Measurements from ENCODE around the gene DYNLL1. TPM values are rescaled to one million over a fixed set of nuclear protein-coding genes. Genes with fewer than 3 reads are reported as not detected.

Gene DYNLL1
- total RNA-seq, 2 experiments from 2014 or later, result 273 to 275 TPM

- ChIA-PET CTCF (interaction anchor here (0.8 to 4.7 kb wide), 16 partner anchors 9 to 109 kb away, joined by 3 to 27 read pairs (median 6); partner anchors contain the start of genes GATC and TRIAP1), POLR2A (interaction anchor here (0.8 kb wide), 1 partner anchor 36 kb away, joined by 3 read pairs; no protein-coding TSS in a partner anchor)
- Mint-ChIP-seq H3K27me3 (ENCODE audit: low read depth) (no peaks in the 10 kb centered on the region), H3K27ac (no peak overlapping the region), H3K36me3 (ENCODE audit: low read depth) (peaks cover 63% of the 10 kb centered on the region), H3K4me1 (ENCODE audit: low read depth) (peaks cover 33% of the 10 kb centered on the region), H3K9me3 (ENCODE audit: insufficient read depth) (no peaks in the 10 kb centered on the region), H3K4me3 (no peak overlapping the region)
- DNase-seq (no peak), ATAC-seq (no peak)
These were observed 30.2 kb upstream of the DYNLL1 start for GRCh38 chr12:120465756-120466155.

- Mint-ChIP-seq H3K4me1 (ENCODE audit: low read depth) (peaks cover 40% of the 10 kb centered on the region), H3K27ac (no peak overlapping the region), H3K36me3 (ENCODE audit: low read depth) (peaks cover 58% of the 10 kb centered on the region), H3K4me3 (no peak overlapping the region), H3K9me3 (ENCODE audit: insufficient read depth) (no peaks in the 10 kb centered on the region), H3K27me3 (ENCODE audit: low read depth) (no peaks in the 10 kb centered on the region)
- ATAC-seq, result no peak
- CTCF ChIA-PET, result interaction anchor here (0.6 to 4.7 kb wide), 21 partner anchors 9 to 131 kb away, joined by 3 to 27 read pairs (median 6); partner anchors contain the start of genes DYNLL1, GATC and TRIAP1
- POLR2A ChIA-PET, result interaction anchor here (0.7 to 0.8 kb wide), 3 partner anchors 11 to 102 kb away, joined by 3 to 7 read pairs (median 3); no protein-coding TSS in a partner anchor
- peak; percentile 60 for DNase-seq
These were observed 29.2 kb upstream of the DYNLL1 start for GRCh38 chr12:120466560-120467315.

GRCh38 chr12:120467439-120467838, 28.5 kb upstream of the DYNLL1 start:
- Mint-ChIP-seq H3K27me3 (ENCODE audit: low read depth) (no peaks in the 10 kb centered on the region), H3K9me3 (ENCODE audit: insufficient read depth) (no peaks in the 10 kb centered on the region), H3K4me3 (peak overlapping the region; percentile 96), H3K36me3 (ENCODE audit: low read depth) (peaks cover 51% of the 10 kb centered on the region), H3K4me1 (ENCODE audit: low read depth) (peaks cover 40% of the 10 kb centered on the region), H3K27ac (no peak overlapping the region)
- ATAC-seq (no peak), DNase-seq (no peak)
- POLR2A ChIA-PET, result interaction anchor here (4.0 kb wide), 1 partner anchor 175 kb away, joined by 27 read pairs; the partner anchor contains the start of genes RNU4-1 and RNU4-2
- CTCF ChIA-PET, result interaction anchor here (0.7 to 4.7 kb wide), 12 partner anchors 15 to 113 kb away, joined by 3 to 27 read pairs (median 7); partner anchors contain the start of genes DYNLL1, GATC and TRIAP1

GRCh38 chr12:120468325-120468820, 27.5 kb upstream of the DYNLL1 start:
- Mint-ChIP-seq H3K4me1 (ENCODE audit: low read depth) (peaks cover 40% of the 10 kb centered on the region), H3K27me3 (ENCODE audit: low read depth) (no peaks in the 10 kb centered on the region), H3K4me3 (peak overlapping the region; percentile 96), H3K27ac (peak overlapping the region; percentile 87), H3K9me3 (ENCODE audit: insufficient read depth) (no peaks in the 10 kb centered on the region), H3K36me3 (ENCODE audit: low read depth) (peaks cover 43% of the 10 kb centered on the region)
- ATAC-seq (no peak), DNase-seq (peak; percentile 45)
- CTCF ChIA-PET, result interaction anchor here (0.6 to 4.7 kb wide), 26 partner anchors 10 to 503 kb away, joined by 3 to 27 read pairs (median 6); partner anchors contain the start of genes COQ5, COX6A1, DYNLL1 and POP5
- POLR2A ChIA-PET, result interaction anchor here (0.6 to 4.0 kb wide), 9 partner anchors 9 to 827 kb away, joined by 3 to 27 read pairs (median 5); partner anchors contain the start of genes COQ5, COX6A1, DYNLL1 and RNU4-1

GRCh38 chr12:120468821-120469449, 27.0 kb upstream of the DYNLL1 start:
- Mint-ChIP-seq H3K27ac (peak overlapping the region; percentile 87), H3K4me3 (peak overlapping the region; percentile 96), H3K9me3 (ENCODE audit: insufficient read depth) (no peaks in the 10 kb centered on the region), H3K36me3 (ENCODE audit: low read depth) (peaks cover 37% of the 10 kb centered on the region), H3K4me1 (ENCODE audit: low read depth) (peaks cover 40% of the 10 kb centered on the region), H3K27me3 (ENCODE audit: low read depth) (no peaks in the 10 kb centered on the region)
- CTCF ChIA-PET, result interaction anchor here (0.9 to 4.7 kb wide), 30 partner anchors 8 to 503 kb away, joined by 3 to 27 read pairs (median 5); partner anchors contain the start of genes COQ5, COX6A1, DYNLL1 and POP5
- DNase-seq, result peak; percentile 66
- peak; percentile 32 for ATAC-seq
- POLR2A ChIA-PET, result interaction anchor here (0.6 to 4.0 kb wide), 13 partner anchors 10 to 267 kb away, joined by 3 to 27 read pairs (median 4); partner anchors contain the start of genes COQ5, COX6A1, DYNLL1 and PLA2G1B

- peak; percentile 97 for DNase-seq
- Mint-ChIP-seq H3K9me3 (ENCODE audit: insufficient read depth) (no peaks in the 10 kb centered on the region), H3K27ac (peak within 1 kb of the TSS; percentile 87), H3K4me1 (ENCODE audit: low read depth) (peaks cover 40% of the 10 kb centered on the region), H3K27me3 (ENCODE audit: low read depth) (no peaks in the 10 kb centered on the region), H3K4me3 (peak within 1 kb of the TSS; percentile 96), H3K36me3 (ENCODE audit: low read depth) (peaks cover 30% of the 10 kb centered on the region)
- peak; percentile 96 for ATAC-seq
- CTCF ChIA-PET, result interaction anchor here (0.6 to 4.7 kb wide), 38 partner anchors 8 to 502 kb away, joined by 3 to 27 read pairs (median 4); partner anchors contain the start of genes COQ5, COX6A1, DYNLL1 and POP5
- POLR2A ChIA-PET, result interaction anchor here (0.6 to 4.0 kb wide), 12 partner anchors 10 to 268 kb away, joined by 3 to 27 read pairs (median 6); partner anchors contain the start of genes COQ5, DYNLL1, PLA2G1B and RNU4-1
These were observed 26.3 kb upstream of the DYNLL1 start, which contains the start of gene SRSF9 for GRCh38 chr12:120469450-120470149. Gene SRSF9 (minus strand): TSS chr12:120469748. CDS start chr12:120469609, 139 bp downstream.

- DNase-seq, result no peak
- Mint-ChIP-seq H3K27me3 (ENCODE audit: low read depth) (no peaks in the 10 kb centered on the region), H3K27ac (peak overlapping the region; percentile 81), H3K4me3 (peak overlapping the region; percentile 96), H3K36me3 (ENCODE audit: low read depth) (peaks cover 24% of the 10 kb centered on the region), H3K4me1 (ENCODE audit: low read depth) (peaks cover 40% of the 10 kb centered on the region), H3K9me3 (ENCODE audit: insufficient read depth) (no peaks in the 10 kb centered on the region)
- peak; percentile 36 for ATAC-seq
- ChIA-PET CTCF (interaction anchor here (0.6 to 4.7 kb wide), 24 partner anchors 10 to 269 kb away, joined by 3 to 27 read pairs (median 4); partner anchors contain the start of genes DYNLL1, POP5 and RPLP0), POLR2A (interaction anchor here (0.9 to 4.0 kb wide), 5 partner anchors 11 to 178 kb away, joined by 6 to 27 read pairs (median 7); partner anchors contain the start of genes COQ5, DYNLL1, RNU4-1 and RNU4-2)
These were observed 25.6 kb upstream of the DYNLL1 start for GRCh38 chr12:120470150-120470784.

- DNase-seq (no peak), ATAC-seq (no peak)
- CTCF ChIA-PET, result interaction anchor here (0.9 to 1.1 kb wide), 2 partner anchors 13 to 16 kb away, joined by 3 read pairs; no protein-coding TSS in a partner anchor
- peaks cover 22% of the 10 kb centered on the region for H3K4me1 Mint-ChIP-seq (ENCODE audit: low read depth)
- H3K27me3 Mint-ChIP-seq (ENCODE audit: low read depth), result no peaks in the 10 kb centered on the region
- H3K4me3 Mint-ChIP-seq, result no peak overlapping the region
- peaks cover 10% of the 10 kb centered on the region for H3K36me3 Mint-ChIP-seq (ENCODE audit: low read depth)
- H3K9me3 Mint-ChIP-seq (ENCODE audit: insufficient read depth), result no peaks in the 10 kb centered on the region
- POLR2A ChIA-PET, result interaction anchor here (0.9 to 1.0 kb wide), 2 partner anchors 24 to 42 kb away, joined by 3 to 4 read pairs; no protein-coding TSS in a partner anchor
- no peak overlapping the region for H3K27ac Mint-ChIP-seq
These were observed 23.4 kb upstream of the DYNLL1 start for GRCh38 chr12:120472521-120472920.

GRCh38 chr12:120473807-120474615, 21.9 kb upstream of the DYNLL1 start:
- Mint-ChIP-seq H3K9me3 (ENCODE audit: insufficient read depth) (no peaks in the 10 kb centered on the region), H3K27me3 (ENCODE audit: low read depth) (no peaks in the 10 kb centered on the region), H3K36me3 (ENCODE audit: low read depth) (no peaks in the 10 kb centered on the region), H3K27ac (no peak overlapping the region), H3K4me1 (ENCODE audit: low read depth) (peaks cover 13% of the 10 kb centered on the region), H3K4me3 (no peak overlapping the region)
- POLR2A ChIA-PET, result interaction anchor here (0.6 kb wide), 1 partner anchor 181 kb away, joined by 3 read pairs; no protein-coding TSS in a partner anchor
- CTCF ChIA-PET, result interaction anchor here (0.9 kb wide), 1 partner anchor 42 kb away, joined by 3 read pairs; no protein-coding TSS in a partner anchor
- no peak for ATAC-seq
- no peak for DNase-seq

All from activated CD8-positive, alpha-beta T cell treated with anti-CD3 and anti-CD28 coated beads, Interleukin-2, amount 10 ng/mL, durations not matched to agents 7 days and 5 days (primary cell).